Activated naive CD4-positive, alpha-beta T cell treated with anti-CD3 and anti-CD28 coated beads, Interleukin-2, amount 10 ng/mL, durations not matched to agents 7 days and 5 days (primary cell): Measurements from ENCODE around the gene RTL10.

Experiments
- CTCF ChIA-PET: fragments of 350-600 bp; sonication (Branson Sonifier 250); formaldehyde crosslinking; loops from one replicate; lab custom pipeline; 2021; ENCODE audit warnings: antibody characterized with exemption; lab: Charles Lee
- DNase-seq: peaks from one replicate; pipeline ENCODE4 v3.0.0-alpha.2; 2020
- H3K27ac Mint-ChIP-seq: one replicate; pipeline ENCODE4 v1.8.0; 2021; ENCODE audit warnings: mild to moderate bottlenecking, moderate library complexity, mixed read lengths
- H3K27me3 Mint-ChIP-seq: one replicate; pipeline ENCODE4 v1.8.0; 2021; ENCODE audit warnings: mild to moderate bottlenecking, mixed read lengths
- H3K36me3 Mint-ChIP-seq: one replicate; pipeline ENCODE4 v1.8.0; 2021; ENCODE audit warnings: mixed read lengths
- H3K4me1 Mint-ChIP-seq: one replicate; pipeline ENCODE4 v1.8.0; 2021; ENCODE audit warnings: mixed read lengths
- H3K4me3 Mint-ChIP-seq: one replicate; pipeline ENCODE4 v1.8.0; 2021; ENCODE audit warnings: mild to moderate bottlenecking, moderate library complexity, mixed read lengths
- H3K9me3 Mint-ChIP-seq: one replicate; pipeline ENCODE4 v1.8.0; 2021; ENCODE audit warnings: mixed read lengths

Gene RTL10

DNA sequence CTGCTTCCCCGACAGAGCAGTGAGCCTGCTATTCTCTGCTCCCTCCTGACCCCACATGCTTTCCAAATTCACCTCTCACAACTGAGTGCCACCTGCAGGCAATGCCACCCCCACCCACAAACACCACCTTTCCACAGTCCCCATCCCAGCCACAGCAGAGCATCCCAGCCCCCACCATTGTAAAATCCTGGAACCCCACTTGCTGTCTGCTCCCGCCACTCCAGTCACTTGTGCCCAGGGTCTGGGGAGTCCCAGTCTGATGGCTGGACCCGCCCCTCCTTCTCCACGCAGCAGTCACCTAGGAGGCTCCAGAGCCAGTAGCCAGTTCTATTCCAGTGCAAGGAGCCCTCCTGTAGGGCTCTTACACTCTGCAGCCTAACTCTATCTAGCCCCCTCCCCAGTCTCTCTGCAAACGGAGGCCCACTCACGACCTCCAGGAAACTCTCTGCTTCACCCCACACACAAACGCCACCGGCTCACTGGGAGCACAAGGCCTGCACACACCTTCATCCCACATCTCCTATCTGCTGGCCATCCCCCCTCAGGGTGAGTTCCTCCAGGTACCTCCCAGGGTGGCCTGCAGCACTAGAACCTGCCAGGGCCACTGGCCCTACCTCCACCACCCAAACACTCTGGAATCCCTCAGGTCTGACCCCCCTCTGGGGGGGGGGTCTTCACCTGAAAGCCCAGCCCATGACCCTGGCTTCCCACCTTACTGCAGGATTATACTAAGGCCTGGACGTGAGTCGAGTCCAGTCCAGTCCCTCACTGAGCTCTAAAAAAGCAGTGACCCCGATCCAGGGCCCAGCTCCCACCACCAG lies 1.4 kb downstream of the RTL10 start:
- Mint-ChIP-seq H3K27me3 (no peaks in the 10 kb centered on the region), H3K4me1 (peaks cover 42% of the 10 kb centered on the region), H3K27ac (peak overlapping the region; percentile 97), H3K9me3 (no peaks in the 10 kb centered on the region), H3K4me3 (peak overlapping the region; percentile 93), H3K36me3 (peaks cover 27% of the 10 kb centered on the region)
- no peak for DNase-seq
- CTCF ChIA-PET = interaction anchor here (1.1 to 1.5 kb wide), 2 partner anchors 8 to 39 kb away, joined by 3 read pairs; no protein-coding TSS in a partner anchor

DNA sequence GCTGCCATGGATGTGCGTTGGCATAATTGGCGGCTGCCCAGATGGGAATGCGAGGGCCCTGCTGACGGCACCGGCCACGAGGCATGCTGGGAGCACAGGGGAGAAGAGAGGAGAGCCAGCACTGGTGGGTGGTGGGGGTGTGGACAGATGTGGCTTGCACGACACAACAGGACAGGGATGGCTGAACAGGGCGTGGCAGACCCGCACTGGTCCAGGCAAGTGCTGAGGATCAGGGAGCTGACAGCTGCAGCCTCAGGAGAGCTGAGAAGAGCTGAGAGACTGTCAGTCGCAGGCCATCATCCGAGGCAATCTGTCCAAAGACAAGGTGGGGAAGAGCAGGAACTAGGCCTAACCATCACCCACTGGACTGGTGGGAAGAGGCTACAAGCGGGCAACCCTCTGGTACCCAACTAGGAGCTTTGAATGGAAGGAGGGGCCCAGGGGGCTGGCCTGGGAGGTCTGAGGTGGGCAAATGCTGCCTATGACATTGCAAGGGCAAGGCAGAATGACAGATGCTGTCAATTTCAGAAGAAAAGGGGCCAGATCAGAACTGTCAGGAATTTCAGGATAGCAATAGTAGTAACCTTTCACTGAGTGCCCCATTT lies 2.4 kb downstream of the RTL10 start:
- peaks cover 34% of the 10 kb centered on the region for H3K36me3 Mint-ChIP-seq
- peaks cover 41% of the 10 kb centered on the region for H3K4me1 Mint-ChIP-seq
- H3K9me3 Mint-ChIP-seq = peaks cover 4% of the 10 kb centered on the region
- no peak for DNase-seq
- CTCF ChIA-PET = interaction anchor here (1.8 kb wide), 1 partner anchor 58 kb away, joined by 4 read pairs; no protein-coding TSS in a partner anchor
- H3K27ac Mint-ChIP-seq = no peak overlapping the region
- H3K27me3 Mint-ChIP-seq = no peaks in the 10 kb centered on the region
- peak overlapping the region; percentile 93 for H3K4me3 Mint-ChIP-seq

DNA sequence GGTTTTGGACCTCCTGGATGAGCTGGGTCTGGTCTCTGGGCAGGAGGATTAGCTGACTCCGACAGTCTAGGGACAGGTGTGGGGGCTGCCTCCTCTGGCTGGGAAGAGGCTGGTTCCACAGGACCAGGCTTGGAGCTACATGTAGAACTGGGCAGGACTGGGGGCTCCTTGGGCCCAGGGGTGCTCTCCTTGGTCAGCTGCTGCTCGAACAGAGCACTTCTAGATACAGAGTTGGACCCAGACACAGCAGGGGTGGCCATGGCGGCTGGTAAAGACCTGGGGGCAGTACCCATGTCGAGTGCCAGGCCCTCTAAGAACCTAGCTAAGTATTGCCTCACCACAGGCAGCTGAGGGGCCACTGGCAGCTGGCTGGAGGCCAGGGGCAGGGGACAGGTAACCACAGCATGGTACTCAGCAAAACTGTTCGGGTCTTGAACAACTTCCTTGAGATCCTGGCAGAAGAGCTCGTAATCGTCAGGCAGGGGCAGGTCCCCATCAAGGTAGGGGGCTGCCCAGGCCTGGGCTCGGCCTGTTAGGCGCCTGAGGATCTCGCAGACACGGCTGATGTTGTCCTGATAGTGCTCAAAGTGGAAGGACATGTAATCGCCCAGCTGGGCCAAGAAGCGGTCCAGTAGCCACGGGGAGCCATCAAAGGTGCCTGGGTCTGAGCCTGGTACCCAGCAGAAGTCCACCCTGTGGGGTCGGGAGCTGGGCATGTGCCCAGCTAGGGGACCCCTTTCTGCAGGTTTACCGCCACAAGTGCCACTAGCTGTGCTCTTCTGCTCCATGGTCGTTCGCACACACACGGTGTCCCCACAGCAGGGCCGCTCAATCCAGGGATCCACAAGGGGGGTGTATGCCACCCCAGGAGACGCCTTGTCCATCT lies 3.1 kb downstream of the RTL10 start:
- Mint-ChIP-seq H3K4me3 (peak overlapping the region; percentile 20), H3K27ac (no peak overlapping the region), H3K27me3 (no peaks in the 10 kb centered on the region), H3K9me3 (peaks cover 5% of the 10 kb centered on the region), H3K36me3 (peaks cover 41% of the 10 kb centered on the region), H3K4me1 (peaks cover 34% of the 10 kb centered on the region)
- CTCF ChIA-PET = interaction anchor here (1.8 to 2.3 kb wide), 2 partner anchors 59 to 121 kb away, joined by 4 to 7 read pairs; no protein-coding TSS in a partner anchor
- DNase-seq = no peak

DNA sequence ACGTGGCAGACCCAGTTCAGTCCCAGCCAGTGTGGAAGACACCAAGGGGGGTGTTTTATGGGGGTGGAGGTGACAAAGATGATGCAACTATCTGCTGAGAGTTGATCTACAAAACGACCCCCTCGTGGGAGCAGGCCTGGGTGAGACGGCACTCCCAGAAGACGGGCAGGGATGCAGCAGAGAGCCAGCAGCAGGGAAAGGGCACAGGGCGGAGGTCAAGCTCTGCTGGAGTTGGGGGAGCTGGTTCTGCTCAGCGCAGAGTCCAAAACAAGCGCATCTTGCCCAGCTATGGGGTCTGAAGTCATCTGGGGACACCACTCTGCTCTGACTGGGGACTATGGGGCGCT lies 3.9 kb downstream of the RTL10 start:
- H3K27ac Mint-ChIP-seq = no peak overlapping the region
- no peak overlapping the region for H3K4me3 Mint-ChIP-seq
- no peak for DNase-seq
- H3K9me3 Mint-ChIP-seq = peaks cover 5% of the 10 kb centered on the region
- CTCF ChIA-PET = interaction anchor here (2.3 kb wide), 1 partner anchor 120 kb away, joined by 7 read pairs; no protein-coding TSS in a partner anchor
- H3K27me3 Mint-ChIP-seq = no peaks in the 10 kb centered on the region
- peaks cover 28% of the 10 kb centered on the region for H3K4me1 Mint-ChIP-seq
- peaks cover 41% of the 10 kb centered on the region for H3K36me3 Mint-ChIP-seq

DNA sequence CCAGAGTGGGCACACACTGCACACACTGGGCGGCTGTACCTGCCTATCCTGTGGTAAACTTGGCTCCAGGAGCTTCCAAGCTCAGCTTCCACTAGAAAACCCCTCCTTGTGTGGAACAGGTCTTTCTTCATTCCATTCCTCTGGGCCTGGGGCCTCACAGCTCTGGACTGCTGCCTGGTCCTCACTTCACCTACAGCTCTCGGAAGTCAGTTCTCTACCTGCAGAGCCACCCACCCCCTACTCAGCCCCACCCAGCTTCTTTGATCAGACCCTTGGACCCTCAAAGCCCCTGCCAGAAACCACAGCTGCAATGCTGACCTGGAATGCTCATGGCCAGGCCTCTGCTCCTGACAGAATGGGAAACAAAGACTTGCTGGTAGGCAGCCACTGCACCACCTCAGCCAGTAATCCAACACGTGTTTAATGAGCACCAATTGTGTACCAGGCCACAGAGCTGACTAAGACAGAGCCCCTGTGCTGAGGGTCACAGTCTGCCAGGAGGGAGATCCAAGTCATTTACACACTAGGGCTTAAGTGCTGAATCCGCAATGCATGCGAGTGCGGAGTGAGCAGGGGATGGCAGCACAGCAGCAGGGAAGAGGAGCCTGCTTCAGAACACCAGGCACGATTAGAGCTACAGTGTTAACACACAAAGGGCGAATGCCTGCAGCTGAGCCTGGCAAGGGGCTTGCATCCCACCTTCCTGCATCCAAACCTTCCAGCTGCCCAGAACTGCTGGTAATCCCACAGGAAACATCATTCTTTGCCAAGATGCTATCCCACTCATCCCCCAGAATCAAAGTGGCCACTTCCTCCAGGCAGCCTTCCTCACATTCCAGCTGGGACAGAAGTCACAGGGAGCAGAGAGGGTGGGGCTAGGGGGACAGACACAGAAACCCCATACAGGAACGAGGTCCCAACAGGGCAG lies 4.6 kb downstream of the RTL10 start:
- Mint-ChIP-seq H3K9me3 (peaks cover 5% of the 10 kb centered on the region), H3K4me1 (peaks cover 28% of the 10 kb centered on the region), H3K27me3 (no peaks in the 10 kb centered on the region), H3K27ac (no peak overlapping the region), H3K36me3 (peaks cover 41% of the 10 kb centered on the region), H3K4me3 (no peak overlapping the region)
- DNase-seq = no peak
- CTCF ChIA-PET = interaction anchor here (2.3 kb wide), 1 partner anchor 119 kb away, joined by 7 read pairs; no protein-coding TSS in a partner anchor

DNA sequence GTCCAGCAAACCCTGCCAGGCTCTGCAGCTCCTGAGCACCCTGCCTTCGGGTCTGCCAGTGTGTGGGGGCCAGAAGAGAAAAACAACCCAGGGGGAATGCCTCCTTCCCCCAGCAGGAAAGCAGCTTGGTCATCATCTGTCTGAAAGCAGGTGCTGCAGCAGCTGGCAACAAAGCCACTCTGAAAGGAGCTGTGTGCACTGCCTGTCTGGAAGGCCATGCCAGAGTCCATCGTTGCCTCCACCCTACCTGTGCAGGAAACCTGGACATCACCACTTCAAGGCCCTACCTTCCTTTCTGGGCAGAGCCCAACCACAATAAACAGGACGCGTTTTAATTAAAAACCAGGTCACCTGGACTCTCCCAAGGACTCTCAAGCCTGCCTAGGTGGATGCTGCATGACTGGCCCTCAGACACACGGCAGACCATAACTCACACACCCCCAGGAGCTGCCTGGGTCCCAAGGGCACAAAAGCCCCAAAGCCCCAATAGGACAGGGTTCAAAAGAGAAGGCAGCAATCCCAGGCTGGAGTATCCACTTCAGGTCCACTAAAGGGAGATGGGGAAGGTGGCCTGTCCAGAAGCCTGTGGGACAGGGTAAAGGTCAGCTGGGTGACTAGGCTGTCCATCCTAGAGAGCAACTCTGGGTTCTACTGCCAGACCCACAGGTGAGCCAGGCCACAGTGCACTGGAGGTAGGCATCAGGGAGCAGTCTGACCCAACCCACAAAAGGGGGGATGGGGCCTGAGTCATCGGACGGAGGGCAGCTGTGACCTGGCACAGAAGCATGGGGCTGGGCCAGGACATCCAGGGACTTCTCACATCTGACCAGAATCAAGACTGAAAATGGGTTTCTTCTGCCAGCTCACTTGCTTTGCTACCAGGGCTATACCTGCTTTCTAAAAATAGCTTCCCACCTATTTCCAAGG lies 6.1 kb downstream of the RTL10 start:
- Mint-ChIP-seq H3K36me3 (peaks cover 37% of the 10 kb centered on the region), H3K4me3 (no peak overlapping the region), H3K9me3 (peaks cover 5% of the 10 kb centered on the region), H3K27me3 (no peaks in the 10 kb centered on the region), H3K4me1 (peaks cover 36% of the 10 kb centered on the region), H3K27ac (no peak overlapping the region)
- no peak for DNase-seq
- CTCF ChIA-PET = interaction anchor here (1.1 kb wide), 1 partner anchor 118 kb away, joined by 4 read pairs; no protein-coding TSS in a partner anchor

DNA sequence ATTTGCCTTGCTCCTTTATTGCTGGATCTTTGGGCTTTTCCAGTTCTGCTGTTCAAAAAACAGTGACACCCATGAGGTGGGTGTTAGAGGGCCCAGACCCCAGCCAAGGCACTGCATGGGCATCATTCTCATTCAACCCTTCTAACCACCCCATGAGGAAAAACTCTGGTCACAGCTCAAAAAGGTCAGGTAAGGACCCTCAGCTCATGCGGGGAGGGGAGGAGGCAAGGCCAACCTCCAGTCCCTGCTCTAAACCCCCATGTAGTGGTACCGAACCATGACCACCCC lies 7.4 kb downstream of the RTL10 start:
- Mint-ChIP-seq H3K4me3 (no peak overlapping the region), H3K27me3 (no peaks in the 10 kb centered on the region), H3K27ac (no peak overlapping the region), H3K36me3 (peaks cover 31% of the 10 kb centered on the region), H3K9me3 (peaks cover 5% of the 10 kb centered on the region), H3K4me1 (peaks cover 24% of the 10 kb centered on the region)
- no peak for DNase-seq
- CTCF ChIA-PET = no interaction called here

DNA sequence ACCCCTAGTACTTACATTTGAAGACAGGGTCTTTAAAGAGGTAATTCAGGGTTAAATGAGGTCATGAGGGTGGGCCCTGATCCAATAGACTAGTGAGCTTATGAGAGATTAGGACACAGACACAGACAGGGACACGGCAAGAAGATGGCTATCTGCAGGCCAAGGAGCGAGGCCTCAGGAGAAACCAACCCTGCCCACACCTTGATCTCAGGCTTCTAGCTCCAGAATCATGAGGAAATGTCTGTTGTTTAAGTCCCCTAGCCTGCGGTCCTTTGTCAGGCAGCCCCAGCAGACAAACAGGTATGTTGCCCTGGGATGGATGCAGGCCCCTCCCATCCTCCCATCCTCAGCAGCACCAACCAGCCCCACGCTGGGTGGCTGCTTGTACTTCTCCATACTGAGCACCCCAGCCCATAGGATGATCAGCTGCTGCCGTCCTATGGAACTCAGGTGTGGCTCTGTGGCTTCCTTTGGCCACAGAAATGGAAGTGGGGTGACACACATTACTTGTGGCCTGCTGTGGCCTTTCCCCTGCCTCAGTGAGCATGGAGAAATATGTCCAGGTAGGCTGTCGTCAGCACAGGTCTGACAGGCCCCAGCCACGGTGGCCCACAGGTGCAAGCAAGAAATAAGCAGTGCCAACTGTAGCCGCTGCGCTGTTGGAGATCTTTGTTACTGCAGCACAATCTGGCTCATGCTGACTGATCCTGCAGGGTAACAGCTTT lies 7.9 kb downstream of the RTL10 start:
- peaks cover 5% of the 10 kb centered on the region for H3K9me3 Mint-ChIP-seq
- H3K27ac Mint-ChIP-seq = no peak overlapping the region
- CTCF ChIA-PET = no interaction called here
- H3K27me3 Mint-ChIP-seq = no peaks in the 10 kb centered on the region
- no peak overlapping the region for H3K4me3 Mint-ChIP-seq
- no peak for DNase-seq
- H3K36me3 Mint-ChIP-seq = peaks cover 27% of the 10 kb centered on the region
- H3K4me1 Mint-ChIP-seq = peaks cover 20% of the 10 kb centered on the region

DNA sequence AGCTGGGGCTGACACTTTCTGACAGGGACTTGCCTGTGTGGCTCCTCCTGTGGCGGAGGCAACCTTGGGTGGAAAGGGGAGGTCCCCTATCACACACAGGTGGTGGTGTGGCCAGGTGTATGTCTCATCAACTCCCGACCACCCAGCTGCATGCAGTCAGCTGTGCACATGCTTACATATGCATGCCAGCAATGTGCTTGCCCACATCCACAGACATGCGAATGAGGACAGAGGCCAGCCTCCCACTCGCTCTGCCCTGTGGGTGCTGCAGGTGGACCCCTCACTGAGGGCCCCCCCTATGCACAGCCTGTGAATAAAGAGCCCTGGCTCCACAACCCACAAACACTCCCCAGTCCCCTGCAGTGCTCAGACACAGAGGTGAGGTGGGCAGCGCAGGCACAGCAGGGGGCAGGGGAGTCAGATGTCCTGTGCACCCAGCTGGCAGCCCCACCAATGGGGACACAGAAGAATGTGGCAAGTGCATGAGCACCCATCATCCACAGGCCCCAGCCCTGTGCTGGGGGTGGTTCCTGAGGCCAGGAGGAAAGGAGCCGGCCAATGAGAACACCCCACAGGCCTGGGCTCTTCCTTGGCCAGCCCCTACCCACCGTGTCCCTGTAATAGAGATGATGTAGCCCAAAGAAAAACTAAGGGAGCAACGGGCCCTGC lies 9.5 kb downstream of the RTL10 start:
- CTCF ChIA-PET = interaction anchor here (1.0 to 1.3 kb wide), 2 partner anchors 9 to 65 kb away, joined by 3 read pairs; no protein-coding TSS in a partner anchor
- Mint-ChIP-seq H3K36me3 (peaks cover 17% of the 10 kb centered on the region), H3K27me3 (no peaks in the 10 kb centered on the region), H3K27ac (peak overlapping the region; percentile 85), H3K4me1 (peaks cover 15% of the 10 kb centered on the region), H3K4me3 (no peak overlapping the region), H3K9me3 (peaks cover 5% of the 10 kb centered on the region)
- no peak for DNase-seq

DNA sequence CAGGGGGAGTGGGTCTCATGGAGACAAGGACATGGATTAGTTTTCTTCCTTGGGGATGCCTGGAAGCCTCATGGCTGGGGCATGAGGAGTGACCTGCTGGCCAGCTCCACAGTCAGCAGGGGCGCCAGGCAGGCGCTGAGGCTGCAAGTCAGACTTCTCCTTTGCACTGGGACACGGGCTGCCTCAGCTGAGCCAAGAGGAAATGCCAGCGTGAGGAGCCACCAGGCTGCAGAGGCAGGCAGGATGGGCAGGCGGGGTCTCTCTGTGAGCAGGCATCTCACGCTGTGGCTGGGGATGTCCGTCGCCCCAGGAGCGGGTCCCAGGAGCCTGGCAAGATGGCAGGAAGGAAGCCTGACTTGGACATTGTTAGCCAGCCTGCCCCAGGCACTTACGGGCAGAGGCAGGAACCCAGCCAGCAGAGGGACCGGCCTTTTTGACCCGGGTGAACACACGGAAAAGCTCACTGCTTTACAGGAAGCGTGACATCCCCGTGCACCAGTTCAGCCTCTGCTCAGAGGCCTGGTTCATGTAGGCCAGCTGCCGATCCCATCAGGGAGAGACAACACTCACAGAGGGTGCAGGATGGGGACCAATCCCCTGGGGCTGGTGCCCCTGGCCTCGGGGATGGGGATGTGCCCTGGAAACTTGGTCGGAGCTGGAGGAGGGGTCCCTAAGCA lies 10.2 kb downstream of the RTL10 start:
- Mint-ChIP-seq H3K36me3 (peaks cover 15% of the 10 kb centered on the region), H3K4me1 (peaks cover 15% of the 10 kb centered on the region), H3K4me3 (no peak overlapping the region)

DNA sequence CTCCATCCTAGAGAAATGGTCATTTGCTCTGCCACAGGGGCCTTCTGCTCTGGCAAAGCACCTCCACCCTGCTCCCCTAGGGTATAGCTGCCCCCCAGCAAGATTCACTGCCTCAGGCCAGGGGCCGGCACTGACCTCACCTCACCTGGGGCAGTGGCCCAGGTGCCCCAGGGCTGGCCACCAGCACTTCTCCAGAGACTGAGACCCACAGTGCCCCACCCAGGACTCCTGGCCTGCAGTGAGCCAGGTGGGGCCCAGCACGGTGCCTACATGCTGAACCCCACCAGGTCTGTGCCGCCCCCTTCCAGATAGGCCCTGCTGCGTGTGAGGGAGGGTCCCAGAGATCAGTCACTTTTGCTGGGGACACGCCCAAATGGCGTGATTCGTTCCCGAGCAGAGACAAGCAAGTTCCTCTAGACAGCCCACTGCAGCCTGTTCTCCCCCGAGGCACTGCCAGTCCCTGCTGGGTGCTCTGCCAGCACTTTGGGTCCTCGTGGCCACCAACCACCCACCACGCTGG lies 10.8 kb downstream of the RTL10 start:
- peaks cover 5% of the 10 kb centered on the region for H3K9me3 Mint-ChIP-seq
- no peak for DNase-seq
- H3K4me1 Mint-ChIP-seq = peaks cover 15% of the 10 kb centered on the region
- CTCF ChIA-PET = interaction anchor here (1.3 kb wide), 1 partner anchor 66 kb away, joined by 3 read pairs; no protein-coding TSS in a partner anchor
- H3K4me3 Mint-ChIP-seq = no peak overlapping the region
- peaks cover 15% of the 10 kb centered on the region for H3K36me3 Mint-ChIP-seq
- H3K27me3 Mint-ChIP-seq = no peaks in the 10 kb centered on the region
- peak overlapping the region; percentile 85 for H3K27ac Mint-ChIP-seq

More for the DNA sequence above, 10.2 kb downstream of the RTL10 start:
- peaks cover 5% of the 10 kb centered on the region for H3K9me3 Mint-ChIP-seq
- peak; percentile 56 for DNase-seq
- no peaks in the 10 kb centered on the region for H3K27me3 Mint-ChIP-seq
- CTCF ChIA-PET = interaction anchor here (1.0 to 1.3 kb wide), 2 partner anchors 9 to 65 kb away, joined by 3 read pairs; no protein-coding TSS in a partner anchor
- peak overlapping the region; percentile 85 for H3K27ac Mint-ChIP-seq
